ENCODE results near the gene OR6Y1.

GRCh38 chr1:158552296-158552695 is 1.9 kb downstream of the OR6Y1 start:
- no peak for TF ChIP-seq CTCF (IDR thresholded peaks at IDR 0.05)
- TF ChIP-seq POLR2A (IDR thresholded peaks at IDR 0.05) = no peak
